ENCODE measurements around the gene PRG3. TPM values are rescaled to one million over a fixed set of nuclear protein-coding genes. Genes with fewer than 3 reads are reported as not detected.

Gene PRG3
- total RNA-seq (2014; rRNA removed; shearing (Covaris generic)), result not detected in 2 replicates

DNA sequence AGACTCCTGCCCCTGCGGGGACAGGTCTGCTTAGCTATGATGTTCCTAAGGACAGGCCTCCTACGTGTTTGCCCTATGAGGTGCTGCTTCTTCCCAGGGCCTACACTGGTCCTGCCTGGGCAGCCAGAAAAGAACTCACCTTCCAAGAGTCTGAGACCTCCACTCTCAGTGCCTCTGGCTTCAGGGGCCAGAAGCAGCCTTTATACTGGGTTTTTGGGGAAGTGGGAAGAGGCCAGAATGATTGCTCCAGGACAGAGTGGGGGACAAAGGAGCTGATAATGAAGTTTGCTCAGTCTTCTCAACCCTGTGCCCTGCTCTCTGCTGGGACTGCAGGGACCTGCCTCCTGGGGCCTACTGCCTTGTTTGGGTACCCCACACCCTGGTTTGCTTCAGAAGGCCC, at the start of gene PRG3:
Gene PRG3 (minus strand): TSS at position 176 of the 400 bp plus-strand sequence. CDS start 442 bp downstream, outside the sequence.
- DNase-seq (ENCODE audit: low read depth), result no peak

- no peak for DNase-seq (ENCODE audit: low read depth)
These were observed 49.0 kb upstream of the PRG3 start for GRCh38 chr11:57429946-57430345.

DNA sequence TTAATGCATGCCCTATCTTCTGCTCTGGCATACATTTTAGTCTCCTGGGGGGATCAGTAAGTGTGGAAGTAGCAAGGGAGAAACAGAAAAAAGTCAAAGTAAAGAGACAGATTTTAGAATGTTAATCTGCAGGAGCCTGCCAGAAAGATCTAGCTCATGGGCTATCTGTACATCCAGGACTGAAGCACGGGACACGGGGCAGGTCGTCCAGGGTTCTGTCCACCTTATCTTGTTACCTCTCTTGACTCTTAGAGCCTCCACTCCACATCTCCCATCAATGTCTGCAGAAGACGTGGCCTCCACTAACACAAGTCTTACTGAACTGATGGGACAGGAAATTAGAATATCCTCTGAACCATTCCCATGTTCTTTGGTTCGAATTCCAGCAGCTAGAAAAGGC, 47.7 kb upstream of the PRG3 start:
- no peak for DNase-seq (ENCODE audit: low read depth)

DNA sequence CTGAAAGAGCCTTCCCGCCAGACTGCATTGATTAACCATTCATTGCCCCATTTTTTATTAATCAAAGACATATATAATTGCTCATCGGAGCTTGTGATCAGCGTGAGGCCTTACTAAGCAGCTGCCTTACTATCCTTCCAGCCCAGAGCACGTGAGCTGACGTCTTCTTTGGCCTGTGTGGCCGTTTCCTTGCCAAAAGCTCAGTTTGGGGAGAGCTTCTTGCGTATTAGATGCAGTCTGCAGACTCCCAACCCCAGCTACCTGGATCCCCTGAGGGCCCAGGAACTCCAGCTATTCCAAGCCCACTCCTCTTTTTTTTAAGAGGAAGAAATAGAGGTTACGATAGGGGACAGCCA, 46.8 kb upstream of the PRG3 start:
- no peak for DNase-seq (ENCODE audit: low read depth)

DNA sequence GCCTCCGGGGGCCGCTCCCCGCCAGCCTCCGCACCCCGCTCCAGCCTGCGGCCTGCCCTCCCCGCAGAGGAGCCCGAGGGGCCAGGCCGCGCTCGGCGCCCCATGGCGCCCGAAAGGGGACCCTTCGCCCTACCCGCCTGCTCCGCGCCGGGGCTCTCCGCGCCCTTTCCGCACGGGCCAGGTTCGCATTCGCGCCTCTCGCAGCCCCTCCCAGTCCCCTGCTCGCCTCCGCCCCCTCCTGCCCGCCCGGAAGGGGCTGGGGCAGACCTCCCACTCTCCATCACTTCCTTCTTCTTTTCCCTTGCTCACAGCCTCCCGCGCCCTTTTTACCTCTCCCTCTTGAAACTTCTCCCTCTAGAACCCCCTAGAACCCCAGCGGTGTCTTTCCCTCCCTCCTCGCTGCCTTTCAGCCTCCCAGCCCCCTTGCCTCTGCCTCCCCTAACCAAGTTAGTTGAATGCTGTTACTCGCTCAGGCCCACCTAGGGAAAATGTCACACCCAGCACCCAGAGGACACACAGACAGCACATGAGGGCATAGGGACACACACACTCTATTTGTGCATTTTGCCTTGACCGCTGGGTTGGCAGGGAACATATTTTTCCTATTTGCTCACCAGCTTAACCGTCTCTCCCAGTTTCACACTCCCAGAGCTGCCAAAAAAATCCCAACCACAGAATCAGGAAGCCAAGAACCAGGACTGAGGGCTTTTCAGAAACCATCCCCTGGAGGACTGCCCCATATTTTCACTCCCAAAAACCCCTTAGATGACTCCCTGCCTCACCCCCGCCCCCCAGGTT, 46.2 kb upstream of the PRG3 start, which contains the start of gene SLC43A3:
Gene SLC43A3 (minus strand): TSS at position 193 of the 798 bp plus-strand sequence. CDS start 949 bp downstream, outside the sequence.
- DNase-seq (ENCODE audit: low read depth), result peak; percentile 92

DNA sequence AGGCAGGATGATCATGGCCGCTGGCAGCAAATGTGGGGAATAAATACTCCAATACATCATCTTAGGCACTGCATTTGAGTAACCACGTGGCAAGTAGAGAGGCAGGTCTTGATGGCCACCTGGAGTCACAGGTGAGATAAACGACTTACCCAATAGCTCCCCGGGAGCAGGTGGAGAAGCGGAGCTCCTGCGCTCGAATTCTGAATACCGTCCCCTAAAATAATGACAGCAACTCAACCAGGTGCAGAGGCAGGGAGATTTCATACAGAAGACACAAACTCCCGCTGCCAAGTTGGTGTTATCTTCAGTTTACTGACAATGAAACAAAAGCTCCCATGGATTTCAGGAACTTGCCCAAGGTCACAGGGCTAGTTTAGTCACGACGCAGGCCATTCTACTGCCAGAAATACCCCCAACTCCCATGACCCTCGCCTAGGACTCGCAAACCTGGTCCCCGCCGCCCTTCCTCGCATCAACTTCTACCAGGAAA, 45.5 kb upstream of the PRG3 start:
- DNase-seq (ENCODE audit: low read depth), result no peak

- DNase-seq (ENCODE audit: low read depth), result peak; percentile 48
These were observed 44.9 kb upstream of the PRG3 start for GRCh38 chr11:57425565-57426438.

GRCh38 chr11:57424792-57425564, 44.0 kb upstream of the PRG3 start:
- DNase-seq (ENCODE audit: low read depth), result peak; percentile 97

- no peak for DNase-seq (ENCODE audit: low read depth)
These were observed 43.3 kb upstream of the PRG3 start for GRCh38 chr11:57424137-57424791.

GRCh38 chr11:57422669-57423068, 41.7 kb upstream of the PRG3 start:
- DNase-seq (ENCODE audit: low read depth), result no peak

DNA sequence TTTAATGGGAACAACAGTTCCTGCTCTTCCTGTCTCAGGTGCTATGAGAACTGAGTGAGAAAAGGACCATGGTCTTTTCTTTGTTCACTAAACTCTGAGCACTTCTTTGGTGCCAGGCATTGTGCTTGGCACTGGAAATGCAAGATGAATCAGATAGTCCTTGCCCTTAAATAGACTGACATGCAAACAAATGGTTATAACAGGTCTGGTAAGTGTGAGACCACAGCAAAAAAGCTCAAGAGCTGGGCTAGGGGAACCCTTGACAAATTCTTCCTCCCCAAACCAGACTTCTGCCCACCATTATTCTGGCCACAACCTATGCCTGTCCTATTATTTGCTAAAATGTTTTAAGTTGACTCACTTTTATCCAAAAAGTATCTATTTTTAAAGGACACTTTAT, 40.9 kb upstream of the PRG3 start:
- DNase-seq (ENCODE audit: low read depth), result no peak

DNA sequence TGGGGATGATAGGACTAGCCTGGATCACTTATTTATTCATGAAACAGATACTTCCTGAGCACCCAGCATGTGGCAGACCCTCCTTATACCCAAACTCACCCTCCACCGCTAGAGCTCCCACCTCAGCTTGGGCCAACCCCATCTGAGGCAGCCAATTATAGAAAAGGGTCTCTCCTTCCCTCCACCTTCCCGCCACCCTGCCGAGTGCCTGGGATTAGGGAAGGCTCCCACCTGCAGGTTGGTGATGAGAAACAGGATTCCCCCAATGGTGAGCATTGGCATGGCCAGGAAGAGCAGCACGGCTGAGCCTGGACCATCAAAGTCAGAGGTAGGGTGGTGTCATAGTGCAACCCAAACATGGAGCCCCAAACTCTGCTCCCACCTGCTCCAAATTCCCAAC, 40.1 kb upstream of the PRG3 start:
- DNase-seq (ENCODE audit: low read depth), result no peak

DNA sequence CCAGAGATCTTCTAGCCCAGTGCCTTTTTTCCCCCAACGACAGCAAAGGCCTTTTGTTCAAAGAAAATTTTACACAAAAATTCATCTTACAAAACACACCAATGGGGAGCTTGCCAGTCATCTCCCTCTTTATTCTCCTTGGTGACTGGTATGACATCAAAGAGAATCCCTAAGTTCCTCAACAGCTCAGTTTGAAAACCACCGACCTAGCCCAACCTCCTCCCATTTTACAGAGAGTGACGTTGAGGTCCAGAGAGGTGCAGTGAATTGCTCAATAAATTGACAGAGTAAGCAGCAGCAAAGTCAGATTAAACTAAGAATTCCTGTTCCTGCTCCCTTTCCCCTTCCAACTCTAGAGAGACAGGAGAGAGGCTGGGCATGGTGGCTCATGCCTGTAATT, 38.2 kb upstream of the PRG3 start:
- DNase-seq (ENCODE audit: low read depth), result no peak

DNA sequence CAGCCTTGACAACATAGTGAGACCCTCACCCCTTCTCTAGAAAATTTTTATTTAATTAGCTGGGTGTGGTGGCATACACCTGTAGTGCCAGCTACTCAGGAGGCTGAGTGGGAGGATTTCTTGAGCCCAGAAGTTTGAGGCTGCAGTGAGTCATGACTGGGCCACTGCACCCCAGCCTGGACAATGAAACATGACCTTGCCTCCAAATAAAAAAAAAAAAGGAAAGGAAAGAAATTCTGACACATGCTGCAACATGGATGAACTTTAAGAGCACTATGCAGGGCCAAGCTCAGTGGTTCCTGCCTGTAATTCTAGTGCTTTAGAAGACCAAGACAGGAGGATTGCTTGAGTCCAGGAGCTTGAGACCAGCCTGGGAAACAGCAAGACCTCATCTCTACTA, 37.2 kb upstream of the PRG3 start:
- DNase-seq (ENCODE audit: low read depth), result no peak

GRCh38 chr11:57417056-57417455, 36.1 kb upstream of the PRG3 start:
- no peak for DNase-seq (ENCODE audit: low read depth)

- no peak for DNase-seq (ENCODE audit: low read depth)
These were observed 35.5 kb upstream of the PRG3 start for GRCh38 chr11:57416436-57416835.

GRCh38 chr11:57414612-57415212, 33.8 kb upstream of the PRG3 start:
- DNase-seq (ENCODE audit: low read depth), result no peak

- no peak for DNase-seq (ENCODE audit: low read depth)
These were observed 32.7 kb upstream of the PRG3 start for GRCh38 chr11:57413681-57414080.

DNA sequence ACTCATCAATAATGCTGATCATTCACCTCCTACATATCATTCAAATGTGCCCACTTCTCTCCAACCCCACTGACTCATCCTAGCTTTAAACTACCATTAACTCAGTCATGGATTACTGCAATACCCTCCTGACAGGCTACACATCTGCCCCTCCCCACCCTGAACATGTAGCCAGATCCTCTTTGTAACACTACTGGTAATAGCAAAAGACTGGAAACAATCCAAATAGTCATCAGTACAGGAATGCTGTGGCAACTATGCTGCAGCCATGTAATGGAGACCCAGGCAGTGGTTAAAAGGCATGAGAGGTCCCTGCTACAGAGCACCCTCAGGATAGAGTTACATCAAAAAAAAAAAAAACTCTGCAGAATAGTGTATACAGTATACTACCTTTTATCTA, 29.3 kb upstream of the PRG3 start:
- DNase-seq (ENCODE audit: low read depth), result no peak

- no peak for DNase-seq (ENCODE audit: low read depth)
These were observed 28.6 kb upstream of the PRG3 start for GRCh38 chr11:57409321-57410100.

Data from Daoy (cell line).